Neural cell (in vitro differentiated cells): ENCODE results near the gene GGT6. TPM values are rescaled to one million over a fixed set of nuclear protein-coding genes. Genes with fewer than 3 reads are reported as not detected.
A peak's percentile ranks its signal among the peaks of the same experiment; 100 is the strongest.

Experiments
- H2AFZ ChIP-seq: fragments of 200-600, 300-800 bp; sonication (generic), shearing (Covaris generic); 2 replicates; pipeline ENCODE4 v1.6.0; 2014; ENCODE audit warnings: low read depth, mild to moderate bottlenecking, antibody characterized with exemption, low read length, moderate library complexity
- H3F3A ChIP-seq: fragments of 200-600 bp; shearing (Covaris generic); 2 replicates; pipeline ENCODE4 v1.6.1; 2016; ENCODE audit warnings: mild to moderate bottlenecking, moderate library complexity, mixed read lengths, antibody characterized with exemption, low read length; ENCODE audit not compliant: insufficient read depth, poor library complexity, severe bottlenecking
- H3K27ac ChIP-seq: fragments of 200-600, 300-800 bp; sonication (generic), shearing (Covaris generic); 2 replicates; pipeline ENCODE4 v1.5.1; 2014; ENCODE audit warnings: mild to moderate bottlenecking, low read length, moderate library complexity
- H3K27me3 ChIP-seq: fragments of 300-800, 200-600 bp; sonication (generic), shearing (Covaris generic); 2 replicates; pipeline ENCODE4 v1.6.0; 2014; ENCODE audit warnings: mild to moderate bottlenecking, low read depth, low read length, moderate library complexity; ENCODE audit not compliant: insufficient read depth
- H3K36me3 ChIP-seq: fragments of 300-800, 200-600 bp; sonication (generic), shearing (Covaris generic); 2 replicates; pipeline ENCODE4 v1.5.1; 2014; ENCODE audit warnings: mild to moderate bottlenecking, antibody characterized with exemption, low read length, moderate library complexity; ENCODE audit not compliant: insufficient read depth
- H3K4me2 ChIP-seq: fragments of 300-800, 200-600 bp; sonication (generic), shearing (Covaris generic); 2 replicates; pipeline ENCODE4 v1.6.0; 2014; ENCODE audit warnings: mild to moderate bottlenecking, low read length
- H3K4me3 ChIP-seq: fragments of 300-800, 200-600 bp; sonication (generic), shearing (Covaris generic); 2 replicates; pipeline ENCODE4 v1.5.1; 2014; ENCODE audit warnings: mild to moderate bottlenecking, low read length, moderate library complexity
- H3K79me2 ChIP-seq: fragments of 200-600 bp; shearing (Covaris generic); replicated peaks from 2 replicates; pipeline ENCODE4 v1.6.0; 2014; ENCODE audit warnings: mild to moderate bottlenecking, low read length, moderate library complexity; ENCODE audit not compliant: insufficient read depth
- H3K9ac ChIP-seq: fragments of 300-800, 200-600 bp; sonication (generic), shearing (Covaris generic); 2 replicates; pipeline ENCODE4 v1.6.1; 2016; ENCODE audit warnings: mild to moderate bottlenecking, low read length, mixed read lengths
- H3K9me2 ChIP-seq: fragments of 200-600 bp; shearing (Covaris generic); 2 replicates; pipeline ENCODE4 v1.6.1; 2016; ENCODE audit warnings: mild to moderate bottlenecking, low read length, mixed read lengths; ENCODE audit not compliant: insufficient read depth
- H3K9me3 ChIP-seq: fragments of 200-600, 300-800 bp; sonication (generic), shearing (Covaris generic); 2 replicates; pipeline ENCODE4 v1.6.1; 2016; ENCODE audit warnings: mild to moderate bottlenecking, mixed run types, low read length, moderate library complexity, mixed read lengths
- H4K20me1 ChIP-seq: fragments of 200-600 bp; shearing (Covaris generic); 2 replicates; pipeline ENCODE4 v1.6.1; 2016; ENCODE audit warnings: mild to moderate bottlenecking, mixed run types; ENCODE audit not compliant: insufficient read depth
- CTCF ChIP-seq: fragments of 450-650 bp; IDR thresholded peaks from 2 replicates; pipeline ENCODE4 v1.5.1; 2014; ENCODE audit warnings: antibody characterized with exemption, mild to moderate bottlenecking, moderate library complexity; ENCODE audit not compliant: poor library complexity, severe bottlenecking
- EP300 ChIP-seq: fragments of 450-650 bp; conservative IDR thresholded peaks from 2 replicates; pipeline ENCODE4 v1.6.1; 2014; ENCODE audit warnings: antibody characterized with exemption, mild to moderate bottlenecking, moderate library complexity; ENCODE audit not compliant: poor library complexity, severe bottlenecking
- EZH2 ChIP-seq: fragments of 200-600, 300-800 bp; shearing (Covaris generic), sonication (generic); IDR thresholded peaks from 2 replicates; pipeline ENCODE4 v1.6.1; 2014; ENCODE audit warnings: antibody characterized with exemption, low read length, borderline replicate concordance, mild to moderate bottlenecking; ENCODE audit not compliant: insufficient read depth, poor library complexity, severe bottlenecking
- MXI1 ChIP-seq: fragments of 450-650 bp; conservative IDR thresholded peaks from 2 replicates; pipeline ENCODE4 v1.6.1; 2014; ENCODE audit warnings: antibody characterized with exemption, mild to moderate bottlenecking; ENCODE audit not compliant: poor library complexity, severe bottlenecking
- POLR2AphosphoS5 ChIP-seq: IDR thresholded peaks from 2 replicates; pipeline ENCODE4 v1.6.1; 2012
- RAD21 ChIP-seq: fragments of 450-650 bp; conservative IDR thresholded peaks from 2 replicates; pipeline ENCODE4 v1.6.1; 2014; ENCODE audit warnings: antibody characterized with exemption, mild to moderate bottlenecking, moderate library complexity
- REST ChIP-seq: IDR thresholded peaks from 2 replicates; pipeline ENCODE4 v1.6.1; 2012; ENCODE audit warnings: borderline replicate concordance
- SMC3 ChIP-seq: fragments of 450-650 bp; conservative IDR thresholded peaks from 2 replicates; pipeline ENCODE4 v1.6.1; 2014; ENCODE audit warnings: antibody characterized with exemption, mild to moderate bottlenecking, moderate library complexity; ENCODE audit not compliant: poor library complexity
- TAF1 ChIP-seq: IDR thresholded peaks from 2 replicates; pipeline ENCODE4 v1.6.1; 2012; ENCODE audit warnings: low read depth
- polyA plus RNA-seq: library from polyadenylated mRNA; depleted of rRNA; stranded (reverse); fragments of >200 nt; gene quantifications from 2 replicates; pipeline ENCODE4 v1.2.3, GENCODE V29; 2014

The GGT6 gene
- polyA plus RNA-seq, 1 donor from 2014 or later, result not detected

GRCh38 chr17:4556996-4557395, 3.4 kb downstream of the GGT6 start:
- Histone ChIP-seq H3K9ac (no peak overlapping the region), H3K36me3 (no peaks in the 10 kb centered on the region), H3K27me3 (no peaks in the 10 kb centered on the region), H4K20me1 (no peaks in the 10 kb centered on the region), H3K79me2 (no peaks in the 10 kb centered on the region), H3K9me3 (no peaks in the 10 kb centered on the region), H3K27ac (no peak overlapping the region), H3F3A (peaks cover 8% of the 10 kb centered on the region), H2AFZ (no peak overlapping the region), H3K4me3 (no peak overlapping the region), H3K9me2 (no peaks in the 10 kb centered on the region), H3K4me2 (no peak overlapping the region)
- TF ChIP-seq REST (no peak), RAD21 (no peak), SMC3 (no peak), EZH2 (no peak), TAF1 (no peak), POLR2AphosphoS5 (no peak), MXI1 (no peak), EP300 (no peak), CTCF (no peak)

GRCh38 chr17:4555873-4556759, 4.3 kb downstream of the GGT6 start:
- Histone ChIP-seq H3K27ac (peak overlapping the region; percentile 96), H4K20me1 (no peaks in the 10 kb centered on the region), H3K4me3 (peak overlapping the region; percentile 94), H3K79me2 (no peaks in the 10 kb centered on the region), H3K9ac (peak overlapping the region; percentile 93), H3K9me2 (no peaks in the 10 kb centered on the region), H3K27me3 (no peaks in the 10 kb centered on the region), H3F3A (peaks cover 8% of the 10 kb centered on the region), H3K9me3 (no peaks in the 10 kb centered on the region), H2AFZ (peak overlapping the region; percentile 98), H3K4me2 (peak overlapping the region; percentile 99), H3K36me3 (no peaks in the 10 kb centered on the region)
- TF ChIP-seq SMC3, result no peak
- no peak for TF ChIP-seq EZH2
- TF ChIP-seq TAF1, result no peak
- no peak for TF ChIP-seq RAD21
- no peak for TF ChIP-seq MXI1
- TF ChIP-seq POLR2AphosphoS5, result no peak
- TF ChIP-seq EP300, result no peak
